PC-3 (cell line): ENCODE data around the gene ZFHX2. TPM values are rescaled to one million over a fixed set of nuclear protein-coding genes. Genes with fewer than 3 reads are reported as not detected.

Experiments used
- ATAC-seq: fragments of 200-7000 bp; cut with Tn5 transposase; 2 replicates; pipeline ENCODE4 v1.9.1; 2020; ENCODE audit warnings: mild to moderate bottlenecking, moderate library complexity
- BruUV-seq: library from RNA; stranded (reverse); fragments of 400-500 nt; replicated peaks from 2 replicates; lab custom pipeline; 2021; lab: Mats Ljungman, UMichigan
- CTCF ChIA-PET: fragments of 300-600 bp; sonication (Branson Sonifier 250); formaldehyde crosslinking; loops from one replicate; lab custom pipeline; 2022; ENCODE audit warnings: antibody characterized with exemption; lab: Charles Lee
- POLR2A ChIA-PET: fragments of 300-600 bp; sonication (Branson Sonifier 250); formaldehyde crosslinking; loops from one replicate; lab custom pipeline; 2022; ENCODE audit warnings: antibody characterized with exemption; ENCODE audit not compliant: unreplicated experiment; lab: Charles Lee
- DNase-seq: peaks from one replicate; pipeline ENCODE4 v3.0.0-alpha.2; 2015
- H2AFZ ChIP-seq: fragments of 300-600 bp; sonication (generic); 2 replicates; pipeline ENCODE4 v1.6.0; 2016; ENCODE audit warnings: antibody characterized with exemption, low read length
- H3F3A ChIP-seq: fragments of 300-600 bp; sonication (generic); one replicate; pipeline ENCODE4 v1.6.0; 2017; ENCODE audit warnings: antibody characterized with exemption, low read length, control low read depth, mild to moderate bottlenecking; ENCODE audit not compliant: unreplicated experiment
- H3K27ac ChIP-seq: fragments of 300-600 bp; sonication (generic); 2 replicates; pipeline ENCODE4 v1.5.1; 2016; ENCODE audit warnings: mild to moderate bottlenecking, low read length
- H3K27me3 ChIP-seq: fragments of 300-600 bp; sonication (generic); 2 replicates; pipeline ENCODE4 v1.6.1; 2016; ENCODE audit warnings: low read length, mixed read lengths
- H3K36me3 ChIP-seq: fragments of 300-600 bp; sonication (generic); 2 replicates; pipeline ENCODE4 v1.6.1; 2016; ENCODE audit warnings: low read depth, mixed run types, low read length, mixed read lengths
- H3K4me1 ChIP-seq: fragments of 300-600 bp; sonication (generic); 2 replicates; pipeline ENCODE4 v1.5.1; 2016; ENCODE audit warnings: low read length; ENCODE audit not compliant: insufficient read depth
- H3K4me2 ChIP-seq: fragments of 300-600 bp; sonication (generic); 2 replicates; pipeline ENCODE4 v1.6.0; 2016; ENCODE audit warnings: low read length
- H3K4me3 ChIP-seq: fragments of 300-600 bp; sonication (generic); 2 replicates; pipeline ENCODE4 v1.5.1; 2016; ENCODE audit warnings: mild to moderate bottlenecking, low read length, mixed read lengths
- H3K79me2 ChIP-seq: fragments of 300-600 bp; sonication (generic); 2 replicates; pipeline ENCODE4 v1.6.1; 2017; ENCODE audit warnings: low read length, mixed read lengths
- H3K9ac ChIP-seq: fragments of 300-600 bp; sonication (generic); 2 replicates; pipeline ENCODE4 v1.6.0; 2016; ENCODE audit warnings: mild to moderate bottlenecking, low read length
- H3K9me2 ChIP-seq: fragments of 300-600 bp; sonication (generic); replicated peaks from 2 replicates; pipeline ENCODE4 v1.6.1; 2016; ENCODE audit warnings: mixed run types, low read length, mixed read lengths
- H3K9me3 ChIP-seq: fragments of 300-600 bp; sonication (generic); 2 replicates; pipeline ENCODE4 v1.6.1; 2016; ENCODE audit warnings: low read length, mixed read lengths
- H4K20me1 ChIP-seq: fragments of 300-600 bp; sonication (generic); 2 replicates; pipeline ENCODE4 v1.6.1; 2016; ENCODE audit warnings: low read length, mixed read lengths
- EZH2 ChIP-seq: fragments of 300-600 bp; sonication (generic); IDR thresholded peaks from one replicate; pipeline ENCODE4 v1.6.1; 2017; ENCODE audit warnings: antibody characterized with exemption, mild to moderate bottlenecking, low read length; ENCODE audit not compliant: unreplicated experiment
- EZH2phosphoT487 ChIP-seq: fragments of 300-600 bp; sonication (generic); IDR thresholded peaks from 2 replicates; pipeline ENCODE4 v1.6.1; 2018; ENCODE audit warnings: mild to moderate bottlenecking, antibody characterized with exemption, low read length, borderline replicate concordance
- intact Hi-C: fragments of 100-400 bp; cut with micrococcal nuclease; formaldehyde crosslinking; loops from 2 replicates; pipeline ENCODE4 v1.9.0; 2023
- total RNA-seq: library from RNA; depleted of rRNA; stranded (reverse); fragments of >200 nt; gene quantifications from 2 replicates; pipeline ENCODE4 v1.2.3, GENCODE V29; 2014
- TF ChIP-seq, protein P1 (sequence below): fragments of 300-600 bp; sonication (generic); conservative IDR thresholded peaks from 2 replicates; pipeline ENCODE4 v1.5.1; 2017; ENCODE audit warnings: antibody characterized with exemption, low read depth, mild to moderate bottlenecking, low read length

Gene ZFHX2
- total RNA-seq, 1 experiment from 2014 or later: 0.55 TPM

DNA sequence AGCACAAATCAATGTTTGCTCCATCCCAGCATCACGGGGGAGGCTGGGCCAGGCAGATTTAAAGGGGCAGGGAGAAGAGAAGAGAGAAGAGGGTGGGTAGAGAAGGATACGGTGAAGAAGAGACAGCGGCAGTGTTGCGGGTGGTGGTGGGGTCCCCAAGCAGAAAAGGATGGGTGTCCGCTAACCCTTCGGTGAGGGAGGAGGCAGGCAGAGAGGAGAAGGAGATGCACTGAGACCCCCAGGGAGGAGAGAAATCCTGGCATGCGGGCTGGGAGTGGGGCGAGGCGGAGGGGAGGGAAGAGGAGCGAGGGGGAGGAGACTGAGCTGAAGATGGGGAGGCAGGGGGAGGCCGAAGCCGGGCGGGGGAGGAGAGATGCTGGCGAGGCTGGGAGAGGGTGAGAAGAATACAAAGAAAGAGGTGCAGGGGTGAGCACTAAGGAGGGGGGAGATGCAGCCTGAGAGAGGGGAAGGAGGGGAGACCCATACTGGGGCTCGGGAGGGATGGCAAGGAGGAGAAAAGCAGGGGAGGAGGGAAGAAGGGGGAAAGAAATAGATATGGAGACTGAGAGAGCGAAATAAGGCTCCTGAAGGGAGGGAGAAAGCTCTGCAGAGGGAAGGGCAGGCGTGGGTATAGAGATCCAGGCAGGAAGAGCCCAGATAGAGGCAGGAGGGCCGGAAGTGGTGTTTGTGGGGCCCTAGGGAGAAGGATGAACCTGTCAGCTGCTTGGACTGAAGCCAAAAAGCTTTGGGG is 27.2 kb upstream of the ZFHX2 start, which contains the start of gene JPH4:
Gene JPH4 (minus strand): TSS at position 231 of the 751 bp plus-strand sequence. CDS start 1,337 bp downstream, outside the sequence.
- Histone ChIP-seq H3K9me2 (no peaks in the 10 kb centered on the region), H2AFZ (no peak within 1 kb of the TSS), H3K27ac (no peak within 1 kb of the TSS), H3K4me3 (no peak within 1 kb of the TSS), H3F3A (no peaks in the 10 kb centered on the region), H3K79me2 (no peaks in the 10 kb centered on the region), H3K4me1 (no peaks in the 10 kb centered on the region), H3K36me3 (no peaks in the 10 kb centered on the region), H3K4me2 (no peak within 1 kb of the TSS), H4K20me1 (no peaks in the 10 kb centered on the region), H3K27me3 (peaks cover 30% of the 10 kb centered on the region), H3K9me3 (no peaks in the 10 kb centered on the region), H3K9ac (no peak within 1 kb of the TSS)
- ATAC-seq (no peak), DNase-seq (no peak)
- ChIA-PET POLR2A (no interaction called here), CTCF (no interaction called here)
- intact Hi-C loops: no loop called here
- TF ChIP-seq, protein P1, sequence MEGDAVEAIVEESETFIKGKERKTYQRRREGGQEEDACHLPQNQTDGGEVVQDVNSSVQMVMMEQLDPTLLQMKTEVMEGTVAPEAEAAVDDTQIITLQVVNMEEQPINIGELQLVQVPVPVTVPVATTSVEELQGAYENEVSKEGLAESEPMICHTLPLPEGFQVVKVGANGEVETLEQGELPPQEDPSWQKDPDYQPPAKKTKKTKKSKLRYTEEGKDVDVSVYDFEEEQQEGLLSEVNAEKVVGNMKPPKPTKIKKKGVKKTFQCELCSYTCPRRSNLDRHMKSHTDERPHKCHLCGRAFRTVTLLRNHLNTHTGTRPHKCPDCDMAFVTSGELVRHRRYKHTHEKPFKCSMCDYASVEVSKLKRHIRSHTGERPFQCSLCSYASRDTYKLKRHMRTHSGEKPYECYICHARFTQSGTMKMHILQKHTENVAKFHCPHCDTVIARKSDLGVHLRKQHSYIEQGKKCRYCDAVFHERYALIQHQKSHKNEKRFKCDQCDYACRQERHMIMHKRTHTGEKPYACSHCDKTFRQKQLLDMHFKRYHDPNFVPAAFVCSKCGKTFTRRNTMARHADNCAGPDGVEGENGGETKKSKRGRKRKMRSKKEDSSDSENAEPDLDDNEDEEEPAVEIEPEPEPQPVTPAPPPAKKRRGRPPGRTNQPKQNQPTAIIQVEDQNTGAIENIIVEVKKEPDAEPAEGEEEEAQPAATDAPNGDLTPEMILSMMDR: no peak
- TF ChIP-seq EZH2phosphoT487 (no peak), EZH2 (no peak)
- BruUV-seq: no TSS peak

DNA sequence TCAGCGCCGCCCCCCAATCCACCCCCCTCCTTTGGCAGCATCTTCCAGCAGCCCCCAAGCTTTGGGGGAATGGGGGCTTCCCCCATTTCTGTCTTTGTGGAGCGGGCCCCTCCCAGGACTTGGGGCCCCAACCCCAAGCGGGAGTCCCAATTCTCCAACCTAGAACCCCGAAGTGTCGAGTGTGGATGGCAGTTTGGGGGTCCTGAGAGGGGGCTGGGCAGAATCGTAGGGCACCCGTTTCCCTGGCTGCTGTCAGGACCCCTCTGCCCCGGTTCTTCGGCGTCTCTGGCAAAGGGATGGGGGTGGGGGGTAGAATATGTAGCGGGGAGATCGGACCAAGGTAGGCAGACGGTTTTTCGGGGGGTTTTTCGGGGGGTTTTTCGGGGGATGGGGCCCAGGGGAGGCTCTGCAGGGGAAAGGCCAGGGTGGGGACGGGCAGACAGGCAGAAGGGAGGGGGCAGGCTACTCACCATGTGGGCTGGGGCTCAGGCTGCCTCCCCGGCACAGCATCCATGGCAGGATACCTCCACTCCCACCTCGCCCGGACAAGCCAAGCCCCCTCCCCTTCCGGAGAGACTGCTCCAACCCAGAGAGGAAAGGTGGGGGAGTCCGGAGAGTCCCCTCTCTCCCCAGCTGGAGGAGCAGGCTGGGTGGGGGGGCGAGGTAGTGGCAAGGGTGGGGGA is 26.3 kb upstream of the ZFHX2 start:
- H3K4me1 ChIP-seq: no peaks in the 10 kb centered on the region
- H3K9me2 ChIP-seq: no peaks in the 10 kb centered on the region
- H3K79me2 ChIP-seq: no peaks in the 10 kb centered on the region
- no peak overlapping the region for H3K9ac ChIP-seq
- TF ChIP-seq EZH2phosphoT487 (no peak), EZH2 (no peak)
- TF ChIP-seq, protein P1: no peak
- peaks cover 30% of the 10 kb centered on the region for H3K27me3 ChIP-seq
- DNase-seq (no peak), ATAC-seq (no peak)
- H3K4me2 ChIP-seq: no peak overlapping the region
- no peak overlapping the region for H3K27ac ChIP-seq
- H4K20me1 ChIP-seq: no peaks in the 10 kb centered on the region
- no TSS peak for BruUV-seq
- ChIA-PET CTCF (no interaction called here), POLR2A (no interaction called here)
- intact Hi-C loops: no loop called here
- H3F3A ChIP-seq: no peaks in the 10 kb centered on the region
- H3K36me3 ChIP-seq: no peaks in the 10 kb centered on the region
- no peaks in the 10 kb centered on the region for H3K9me3 ChIP-seq
- H3K4me3 ChIP-seq: no peak overlapping the region
- H2AFZ ChIP-seq: no peak overlapping the region
